Stimulated activated CD4-positive, alpha-beta T cell treated with anti-CD3 and anti-CD28 coated beads, Interleukin-4, amount 100 ng/mL, for 24 hours (primary cell): ENCODE results near the gene CD93.

Experiments used
- DNase-seq: peaks from one replicate; pipeline ENCODE4 v3.0.0-alpha.2; 2020

Gene CD93

DNA sequence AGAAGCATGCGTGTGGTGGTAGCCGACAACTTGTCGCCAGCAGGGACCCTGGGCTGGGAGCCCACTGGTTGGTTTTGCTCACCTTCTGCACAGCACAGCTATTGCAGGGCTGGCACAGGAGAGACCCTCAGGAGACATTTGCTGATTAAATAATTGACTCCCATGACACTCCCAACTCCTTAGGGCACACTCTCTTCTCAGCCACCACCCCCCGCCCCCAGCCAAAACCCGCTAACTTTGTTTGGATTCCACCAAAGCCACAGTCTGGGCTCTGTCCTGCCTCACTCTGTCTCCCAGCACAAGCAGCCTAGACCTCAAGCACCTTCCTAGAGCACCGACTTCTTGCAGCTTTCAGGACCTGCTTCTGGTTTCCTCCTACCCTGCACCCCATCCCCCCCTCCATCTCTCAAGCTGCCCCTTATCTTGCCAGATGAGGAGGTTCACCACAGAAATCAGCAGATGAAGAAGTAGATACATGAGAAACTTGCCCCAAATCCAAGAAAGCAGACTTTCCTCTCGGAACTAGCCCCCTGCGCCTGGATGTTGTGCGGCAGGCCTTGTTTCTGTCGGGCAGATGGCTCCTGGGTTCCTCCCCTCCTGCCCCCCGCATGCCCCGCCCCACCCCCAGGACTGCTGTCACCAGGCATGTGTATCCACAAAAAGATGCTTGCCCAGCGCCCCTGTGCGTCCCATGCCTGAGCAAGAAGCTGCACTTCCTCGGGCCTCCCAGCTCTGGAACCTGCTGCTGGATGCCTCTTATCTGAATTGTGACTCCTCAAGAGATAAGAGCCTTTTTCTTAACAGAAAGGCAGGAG, 35.0 kb upstream of the CD93 start:
- DNase-seq, result no peak

DNA sequence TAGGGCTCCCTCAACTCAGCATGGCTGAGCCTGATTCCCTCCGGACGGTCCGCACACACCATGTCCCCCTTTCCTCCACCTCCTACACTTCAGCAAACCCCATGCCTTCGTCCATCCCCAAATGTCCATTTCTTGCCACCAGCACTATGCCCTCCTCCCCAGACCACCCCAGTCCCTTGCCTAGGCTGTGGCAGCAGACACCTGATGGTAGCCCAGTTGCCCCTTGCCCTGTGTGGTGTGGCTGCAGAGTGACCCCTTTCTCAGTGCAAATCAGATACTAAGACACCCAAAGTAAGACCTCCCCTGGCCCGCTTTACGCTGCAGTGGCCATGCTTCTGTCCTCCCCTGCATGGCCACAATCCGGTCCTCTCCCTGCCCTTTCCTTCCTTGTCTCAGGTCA, 34.1 kb upstream of the CD93 start:
- DNase-seq, result no peak

DNA sequence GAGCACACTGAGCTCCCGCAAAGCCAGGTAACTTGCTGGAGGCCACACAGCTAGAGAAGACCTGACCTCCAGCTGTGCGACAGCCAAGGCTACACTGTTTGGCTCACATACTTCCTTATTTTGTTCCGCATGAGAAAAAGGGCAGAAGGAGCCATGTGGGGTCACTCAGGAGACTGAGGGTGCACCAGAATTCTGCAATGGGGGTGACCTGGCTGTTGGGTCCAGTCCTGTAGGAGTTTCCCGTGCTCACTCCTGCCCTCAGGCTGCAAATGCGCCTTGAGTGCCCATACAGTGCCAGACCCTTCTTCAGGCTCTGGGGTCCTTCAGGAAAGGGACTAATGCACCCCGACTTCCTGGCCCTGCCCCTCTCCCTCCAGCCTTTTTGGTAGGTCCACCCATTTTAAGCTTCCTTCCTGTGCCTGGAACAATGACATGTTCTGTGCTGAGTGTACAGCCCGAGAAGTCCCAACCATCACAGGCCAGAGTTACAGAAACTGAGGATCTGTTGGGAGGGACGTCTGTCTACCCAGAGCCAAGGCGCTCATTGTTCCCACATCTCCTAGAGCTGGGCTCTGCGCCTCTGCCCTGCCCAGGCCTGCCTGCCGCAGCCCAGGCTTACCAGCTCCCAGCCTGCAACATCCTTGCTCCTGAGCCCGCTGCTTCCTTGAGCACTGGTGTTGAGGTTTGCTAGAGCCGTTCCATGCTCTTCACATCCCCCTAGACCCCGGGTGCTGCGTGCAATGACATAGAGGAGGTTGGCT, 33.5 kb upstream of the CD93 start:
- no peak for DNase-seq

DNA sequence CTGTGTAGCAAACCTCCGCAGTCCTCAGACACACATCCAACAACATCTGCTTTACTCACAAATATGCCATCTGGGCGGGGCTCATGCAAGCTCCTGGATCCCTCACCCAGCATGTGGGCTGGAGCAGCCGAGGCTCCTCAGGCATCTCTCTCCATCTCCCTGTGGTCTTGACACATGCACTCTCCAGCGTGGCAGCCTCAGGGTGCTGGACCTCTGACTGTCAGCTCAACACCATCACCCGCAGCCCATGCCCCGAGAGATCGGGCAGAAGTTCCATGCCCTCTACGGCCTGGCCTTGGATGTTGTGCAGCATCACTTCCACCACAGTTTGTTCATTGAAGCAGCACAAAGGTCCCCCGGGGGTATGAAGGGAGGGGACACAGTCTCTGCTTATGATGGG, 32.6 kb upstream of the CD93 start:
- no peak for DNase-seq

DNA sequence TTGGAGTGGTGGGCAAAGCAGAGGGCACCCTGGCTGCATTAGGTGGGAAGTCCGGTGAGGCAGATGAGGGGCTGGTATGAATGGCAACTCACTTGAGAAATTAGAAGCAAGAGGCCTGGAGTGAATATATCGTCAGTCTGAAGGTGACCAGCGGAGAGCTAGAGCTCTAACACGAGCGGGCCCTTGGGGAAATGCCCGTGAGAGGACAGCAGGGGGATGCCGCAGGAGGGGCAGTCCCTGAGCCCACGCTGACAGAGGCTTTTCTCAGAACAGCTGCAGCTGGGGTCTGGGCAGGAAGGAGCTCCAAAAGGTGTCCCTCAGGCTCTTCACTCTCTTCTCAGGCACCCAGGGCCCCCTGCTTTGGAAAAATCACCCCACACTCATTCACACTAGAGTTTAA, 32.0 kb upstream of the CD93 start:
- DNase-seq, result no peak

DNA sequence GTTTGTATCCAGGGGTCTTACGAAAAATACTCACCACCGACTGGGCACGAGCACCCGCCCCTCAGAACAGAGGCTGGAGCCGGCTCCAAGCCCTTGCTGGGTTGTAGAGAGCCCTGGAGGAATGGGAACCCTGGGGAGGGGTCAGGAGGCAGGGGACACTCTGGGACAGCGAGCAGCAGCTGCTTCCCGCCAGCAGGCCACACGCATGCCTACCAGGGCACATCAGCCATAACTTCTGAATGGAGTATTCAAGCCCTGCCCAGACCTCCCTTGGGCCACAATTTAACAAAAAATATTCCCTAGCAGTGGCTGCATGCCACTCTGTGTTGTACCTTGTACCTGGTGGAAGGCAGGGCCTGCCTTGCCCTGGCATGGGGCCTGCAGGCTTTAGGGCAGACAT, 31.6 kb upstream of the CD93 start:
- DNase-seq, result no peak

DNA sequence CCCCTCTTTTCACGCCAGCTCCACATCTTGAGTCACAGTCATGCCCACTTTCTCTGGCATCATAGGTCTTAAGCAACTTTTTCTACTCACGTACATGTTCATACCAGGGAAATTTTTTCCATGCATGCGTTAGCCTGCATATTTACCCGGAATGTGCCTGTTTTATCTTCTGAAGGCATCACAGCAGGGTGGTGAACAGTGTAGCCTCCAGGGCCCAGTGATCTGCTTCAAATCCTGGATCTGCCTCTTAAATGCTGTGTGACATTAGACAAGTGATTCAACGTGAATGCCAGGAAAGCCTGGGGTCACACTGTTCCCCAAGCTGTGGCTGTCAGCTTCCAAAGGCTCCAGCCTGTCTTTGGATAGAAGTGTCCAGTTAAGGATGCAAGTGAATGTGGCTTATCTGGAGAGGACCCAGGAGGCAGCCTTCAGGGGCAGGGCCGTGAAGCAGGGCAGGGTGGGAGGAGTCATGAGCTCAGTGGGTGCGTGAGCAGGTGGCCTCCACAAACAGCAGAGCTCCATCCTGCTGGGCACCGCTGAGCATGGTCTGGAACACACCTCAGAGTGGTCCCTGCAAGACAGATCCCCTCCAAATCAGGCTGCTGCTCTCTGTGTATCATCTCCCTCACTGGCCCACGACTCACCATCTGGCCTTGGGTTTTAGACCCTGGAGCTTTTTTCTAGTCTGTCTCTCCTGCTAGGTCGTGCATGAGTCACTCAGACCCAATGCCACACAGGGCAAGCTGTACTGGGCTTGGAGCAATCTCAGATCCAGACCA, 30.4 kb upstream of the CD93 start:
- no peak for DNase-seq

DNA sequence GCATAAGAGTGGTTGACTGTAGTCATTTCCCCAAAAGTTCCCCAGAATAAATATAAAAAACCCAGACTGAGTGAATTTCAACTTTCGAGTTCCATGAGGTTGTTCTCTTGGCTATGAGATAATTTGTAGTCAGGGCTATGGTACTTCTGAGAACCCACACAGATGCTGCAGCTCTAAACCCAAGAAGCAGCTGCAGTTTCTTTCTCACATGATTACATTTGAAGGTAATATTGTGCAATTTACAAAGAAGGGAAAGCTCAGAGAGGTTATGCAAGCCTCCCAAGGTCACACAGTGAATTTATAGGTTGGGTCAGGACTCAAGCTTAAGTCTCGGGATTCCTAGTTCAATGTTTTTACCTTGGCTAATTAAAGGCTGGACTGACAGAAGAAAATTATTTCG, 29.7 kb upstream of the CD93 start:
- no peak for DNase-seq

DNA sequence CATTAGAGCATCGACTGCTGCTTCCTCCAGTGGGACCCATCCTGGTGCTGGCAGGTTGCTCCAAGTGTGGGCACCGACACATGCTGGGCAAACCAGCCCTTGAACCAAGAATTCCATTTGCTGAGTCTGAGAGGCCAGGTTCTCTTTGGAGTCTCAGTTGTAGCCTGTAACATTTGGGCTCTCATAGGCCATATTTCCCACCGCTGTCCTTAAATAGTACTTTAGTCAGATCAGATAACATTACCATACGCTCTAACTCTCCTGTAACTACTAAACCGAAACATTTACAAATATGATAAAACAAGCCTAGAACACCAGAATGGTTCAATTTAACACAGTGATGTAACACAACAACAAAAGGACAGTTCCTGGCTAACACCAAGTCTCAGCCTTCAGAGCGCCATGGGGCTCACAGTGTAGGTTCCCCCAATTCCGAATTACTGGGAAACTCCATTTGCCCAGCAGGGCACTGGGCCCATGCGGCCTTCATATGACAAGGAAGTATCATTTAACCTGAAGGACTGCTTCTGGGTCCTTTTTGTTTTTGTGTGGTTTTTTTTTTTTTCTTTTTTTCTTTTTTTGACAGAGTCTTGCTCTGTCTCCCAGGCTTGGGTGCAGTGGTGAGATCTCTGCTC, 28.4 kb upstream of the CD93 start:
- no peak for DNase-seq

DNA sequence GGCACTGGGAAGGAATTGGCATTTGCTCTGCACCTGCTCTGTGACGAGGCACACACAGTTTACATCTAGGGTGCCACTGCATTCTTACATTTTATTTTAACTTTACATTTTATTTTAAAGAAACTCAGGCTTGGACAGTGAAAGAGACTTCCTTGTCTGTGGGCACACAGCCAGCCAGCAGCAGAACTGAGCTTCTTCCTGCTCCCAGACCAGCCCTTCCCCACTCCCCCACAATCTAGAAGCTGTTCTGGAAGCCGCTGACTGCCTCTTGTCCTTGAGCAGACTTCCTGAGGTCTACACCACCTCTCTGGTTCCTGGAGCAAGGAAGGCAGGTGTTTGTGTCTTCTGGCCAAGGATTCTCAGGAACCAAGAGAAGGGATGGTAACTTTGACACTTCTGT, 27.9 kb upstream of the CD93 start:
- DNase-seq, result no peak

DNA sequence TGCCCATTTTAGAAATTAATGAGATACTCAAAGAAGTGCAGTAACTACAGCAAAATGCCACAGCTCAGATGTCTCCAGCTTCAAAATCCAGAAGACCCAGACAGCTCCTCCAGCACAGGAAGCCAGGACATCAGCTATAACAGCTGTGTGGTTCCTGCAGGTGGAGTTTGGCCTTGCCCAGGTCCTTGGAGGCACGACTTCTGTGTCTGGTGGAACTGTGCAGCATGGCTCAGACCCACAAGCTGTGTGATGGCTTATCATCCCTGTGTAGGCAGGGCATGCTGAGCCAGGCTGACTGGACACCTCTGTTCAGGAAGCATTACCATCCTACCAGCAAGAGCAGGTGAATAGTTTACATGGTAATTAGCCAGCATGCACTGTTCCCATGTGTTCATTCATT, 26.5 kb upstream of the CD93 start:
- no peak for DNase-seq

DNA sequence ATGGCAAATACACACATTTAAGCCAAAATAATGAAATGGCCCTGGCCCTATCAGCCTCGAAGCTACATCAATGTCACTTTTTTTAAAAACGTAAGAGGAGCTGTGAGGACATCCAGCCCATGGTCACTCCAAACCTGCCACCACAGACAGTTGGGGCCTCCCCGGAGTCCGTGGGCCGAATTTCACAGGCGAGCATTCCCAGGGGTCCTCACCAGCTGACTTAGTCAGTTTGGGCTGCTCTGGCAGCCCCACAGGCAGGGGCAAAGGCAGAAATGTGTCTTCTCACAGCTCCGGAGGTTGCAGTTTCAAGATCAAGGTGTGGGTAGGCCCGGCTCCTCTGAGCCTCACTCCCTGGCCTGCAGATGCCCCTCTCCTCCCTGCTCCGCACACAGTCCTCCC, 25.8 kb upstream of the CD93 start:
- no peak for DNase-seq

DNA sequence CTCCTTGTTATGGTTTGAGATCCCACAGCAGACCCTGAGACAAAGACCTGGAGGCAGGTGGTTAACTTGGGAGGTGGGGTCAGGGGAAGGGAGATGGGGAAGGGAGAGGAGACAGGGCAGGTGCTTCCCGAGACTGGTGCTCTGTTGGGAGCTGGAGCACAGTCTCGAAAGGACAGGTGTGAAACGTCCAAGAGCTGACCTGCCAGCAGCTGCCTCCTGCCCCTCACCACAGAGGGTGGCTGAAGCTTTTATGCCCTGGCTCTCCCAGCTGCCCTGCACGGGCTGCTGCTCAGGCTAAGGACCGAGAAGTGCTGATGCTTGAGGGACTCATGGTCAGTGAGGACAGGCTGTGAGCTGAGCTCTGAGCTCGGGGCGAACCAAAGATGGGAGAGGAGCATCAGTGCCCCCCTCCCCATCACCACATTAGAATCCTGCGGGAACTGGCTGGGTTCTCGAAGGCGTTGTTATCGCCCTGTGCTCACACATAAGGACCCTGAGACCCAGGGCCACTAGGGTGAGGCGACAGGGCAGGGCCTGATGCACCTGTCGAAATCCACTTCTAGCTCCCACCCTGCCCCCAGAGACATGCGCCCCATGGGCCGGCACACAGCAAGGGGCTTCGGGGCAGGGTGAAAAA, 25.3 kb upstream of the CD93 start:
- no peak for DNase-seq

DNA sequence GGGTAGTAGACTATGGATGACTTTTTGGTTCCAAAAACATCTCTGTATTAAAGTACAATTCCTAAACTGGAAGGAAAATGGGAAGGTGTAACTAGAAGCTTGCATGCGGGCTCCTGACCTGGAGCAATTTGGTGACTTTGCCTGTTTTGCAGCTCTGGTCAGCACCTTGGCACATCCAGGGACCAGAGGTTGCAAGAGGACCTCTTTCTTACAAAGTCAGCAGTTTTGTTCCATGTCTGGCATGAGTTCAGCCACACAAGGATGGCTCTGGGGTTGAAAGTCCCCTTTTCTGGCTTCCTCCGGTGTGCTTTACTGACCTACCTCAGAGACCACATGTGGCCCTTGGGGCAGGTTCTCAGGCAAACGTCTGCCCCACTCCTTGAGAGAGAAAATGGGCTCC, 22.7 kb upstream of the CD93 start:
- DNase-seq, result no peak

DNA sequence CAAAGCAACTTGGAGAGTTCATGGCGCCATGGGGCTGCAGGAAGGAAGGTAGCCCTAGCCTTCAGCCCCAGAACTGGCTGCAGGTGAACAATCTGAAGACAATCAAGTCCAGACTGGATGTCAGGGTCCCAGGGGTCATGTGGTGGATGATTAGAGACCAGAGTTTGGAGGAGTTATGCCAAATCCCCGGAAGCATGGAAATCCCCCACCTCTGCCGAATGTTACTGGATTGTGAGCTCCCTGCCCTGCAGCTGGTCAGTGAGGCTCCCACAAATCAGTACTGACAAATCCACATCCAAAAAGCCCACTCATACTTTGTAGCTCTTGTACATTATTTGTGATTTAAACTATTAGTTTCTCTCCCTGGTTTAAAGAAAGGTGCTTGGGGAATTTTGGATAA, 21.3 kb upstream of the CD93 start:
- DNase-seq, result no peak

DNA sequence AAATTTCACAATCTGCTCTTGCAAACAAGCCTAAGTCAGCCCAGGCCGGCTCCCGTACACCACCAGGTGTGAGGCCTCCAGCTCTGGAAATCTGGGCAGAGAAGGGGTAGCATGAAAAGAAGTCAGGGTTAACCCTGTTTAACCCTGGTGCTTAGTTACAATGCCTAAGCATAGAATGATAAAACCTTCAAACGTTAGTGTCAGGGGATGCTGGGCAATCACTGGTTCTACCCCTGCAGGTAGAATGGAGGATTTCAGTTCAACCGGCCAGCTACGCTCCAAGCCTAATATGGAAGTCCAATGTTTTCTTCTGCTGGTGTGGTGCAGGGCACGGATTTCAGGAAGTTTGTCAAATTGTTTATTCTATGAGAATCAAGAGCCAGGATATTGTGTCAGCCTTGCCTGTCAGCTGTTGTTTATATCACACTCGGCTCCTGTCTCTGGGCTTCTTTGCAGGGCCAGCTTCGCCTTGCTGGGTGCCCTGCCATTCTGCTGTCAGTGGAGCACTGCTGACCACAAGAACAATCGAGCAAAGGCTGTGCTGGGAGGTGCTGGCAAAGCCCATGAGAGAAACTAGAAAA, 20.2 kb upstream of the CD93 start:
- DNase-seq, result no peak

DNA sequence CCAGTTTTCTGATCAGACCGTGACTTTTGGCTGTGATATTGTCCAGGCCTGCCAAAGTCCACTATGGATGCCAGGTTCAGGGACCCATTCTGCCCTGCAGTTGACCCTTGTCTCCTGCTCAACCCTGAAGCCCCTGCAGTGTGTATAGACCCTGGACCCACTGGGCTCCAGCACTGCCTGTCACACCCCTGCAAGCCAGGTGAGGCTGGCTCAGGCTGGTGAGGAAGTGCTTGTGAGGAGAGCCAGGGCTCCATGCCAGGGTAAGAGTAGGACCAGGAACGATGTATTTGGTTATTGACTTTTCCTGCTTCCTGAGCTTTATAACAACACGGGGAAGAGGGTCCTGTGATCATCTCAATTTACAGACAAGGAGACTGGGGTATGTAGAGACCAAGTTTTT, 19.1 kb upstream of the CD93 start:
- DNase-seq, result no peak

DNA sequence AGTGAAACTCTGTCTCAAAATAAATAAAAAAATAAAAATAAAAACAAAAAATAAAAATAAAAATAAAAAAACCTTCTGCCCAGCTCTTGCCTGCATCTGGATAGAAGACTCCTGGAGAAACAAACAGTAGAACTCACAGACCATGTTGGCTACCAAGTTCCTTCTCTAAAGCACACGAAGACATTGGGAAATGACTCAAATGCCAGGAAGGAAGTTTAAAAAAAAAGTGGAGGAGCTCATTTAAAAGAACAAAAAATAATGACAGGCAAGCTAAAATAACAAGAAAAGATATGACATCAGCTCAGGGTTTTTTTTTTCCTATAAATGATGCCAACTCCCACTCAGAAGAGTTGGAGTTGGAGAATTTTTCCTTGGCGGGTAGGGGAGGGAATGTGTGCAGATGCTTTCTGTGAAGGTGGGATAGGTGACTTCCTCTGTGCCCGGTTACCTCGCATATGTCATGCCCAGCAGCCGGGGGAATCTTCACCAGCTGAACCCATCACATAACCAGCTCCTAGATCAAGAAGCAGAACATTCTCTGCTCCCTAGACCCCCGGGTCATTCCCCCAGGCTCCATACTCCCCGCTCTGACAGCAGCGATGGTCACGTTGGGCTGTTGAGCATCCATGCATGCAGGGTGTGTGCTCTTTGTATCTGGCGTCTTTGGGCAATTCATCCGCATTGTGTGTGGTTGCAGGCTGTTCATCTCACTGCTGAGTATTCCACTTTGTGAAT, 17.3 kb upstream of the CD93 start:
- DNase-seq, result no peak

DNA sequence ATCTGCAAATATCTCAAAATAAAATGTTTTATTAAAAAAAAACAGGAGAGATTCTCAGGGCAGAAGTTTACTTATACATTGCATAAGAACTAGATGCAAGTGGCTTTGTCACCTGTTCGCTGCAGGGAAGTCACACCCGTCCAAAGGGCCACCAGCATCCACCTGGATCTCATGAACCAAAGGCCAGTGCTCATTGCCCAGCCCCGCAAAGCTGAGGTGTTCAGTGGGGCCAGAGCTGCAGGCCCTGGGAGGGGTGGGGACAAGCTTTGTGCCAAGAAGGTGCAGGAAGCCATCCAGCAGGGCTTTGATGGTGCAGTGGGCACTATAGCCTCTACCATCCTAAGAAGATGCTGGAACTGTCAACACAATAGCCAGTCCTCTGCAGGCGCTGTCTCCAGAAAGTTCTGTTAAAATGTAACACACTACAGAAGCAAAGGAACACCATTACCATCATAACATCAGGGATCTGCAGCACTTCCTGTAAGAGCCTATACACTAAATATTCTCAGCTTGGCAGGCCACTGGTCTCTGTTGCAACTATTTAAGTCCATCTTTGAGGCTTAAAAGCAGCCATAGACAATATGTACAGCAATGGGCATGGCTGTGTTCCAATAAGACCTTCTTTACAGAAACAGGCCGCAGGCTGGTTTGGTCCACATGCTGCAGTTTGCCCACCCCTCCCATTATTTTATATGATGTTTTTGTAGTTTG, 15.7 kb upstream of the CD93 start:
- DNase-seq, result no peak

DNA sequence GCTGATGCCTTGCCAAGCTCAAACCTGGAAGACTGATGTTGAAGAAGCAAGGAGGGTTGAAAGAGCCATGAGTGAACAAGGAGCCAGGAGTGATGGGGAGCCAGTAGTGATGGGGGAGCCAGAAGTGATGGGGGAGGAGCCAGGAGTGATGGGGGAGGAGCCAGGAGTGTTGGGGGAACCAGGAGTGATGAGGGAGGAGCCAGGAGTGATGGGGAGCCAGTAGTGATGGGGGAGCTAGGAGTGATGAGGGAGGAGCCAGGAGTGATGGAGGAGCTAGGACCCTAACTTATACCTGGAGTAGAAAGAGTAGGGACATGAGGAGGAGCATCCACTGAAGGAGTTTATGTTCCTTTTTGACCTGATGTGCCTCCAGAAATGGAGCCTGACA, 14.6 kb upstream of the CD93 start:
- DNase-seq, result no peak
